ENCODE measurements around the gene EMC1. TPM values are rescaled to one million over a fixed set of nuclear protein-coding genes. Genes with fewer than 3 reads are reported as not detected.

The EMC1 gene
- polyA plus RNA-seq, 1 donor from 2014 or later: 75.3 TPM

DNA sequence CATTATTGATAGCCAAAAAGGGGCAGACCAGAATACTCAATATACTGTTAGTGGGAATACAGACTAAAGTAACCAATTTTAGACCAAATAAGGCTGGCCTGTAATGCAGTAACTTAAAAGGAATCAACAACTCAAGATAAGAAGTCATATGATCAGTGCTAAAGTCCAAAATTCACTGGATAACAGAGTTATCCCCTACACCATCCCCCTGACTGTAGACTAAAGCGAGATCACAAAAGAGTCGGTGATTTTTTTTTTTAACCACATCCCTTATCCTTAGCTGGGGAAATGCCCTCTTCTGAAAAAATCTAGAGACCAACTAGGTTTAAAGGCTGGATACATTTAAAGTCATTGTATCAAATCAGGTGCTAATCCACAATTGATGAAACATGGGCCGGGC lies 48.9 kb downstream of the EMC1 start:
- H3K4me2 ChIP-seq (ENCODE audit: low read length): no peak overlapping the region
- no peaks in the 10 kb centered on the region for H4K20me1 ChIP-seq (ENCODE audit: insufficient read depth)

DNA sequence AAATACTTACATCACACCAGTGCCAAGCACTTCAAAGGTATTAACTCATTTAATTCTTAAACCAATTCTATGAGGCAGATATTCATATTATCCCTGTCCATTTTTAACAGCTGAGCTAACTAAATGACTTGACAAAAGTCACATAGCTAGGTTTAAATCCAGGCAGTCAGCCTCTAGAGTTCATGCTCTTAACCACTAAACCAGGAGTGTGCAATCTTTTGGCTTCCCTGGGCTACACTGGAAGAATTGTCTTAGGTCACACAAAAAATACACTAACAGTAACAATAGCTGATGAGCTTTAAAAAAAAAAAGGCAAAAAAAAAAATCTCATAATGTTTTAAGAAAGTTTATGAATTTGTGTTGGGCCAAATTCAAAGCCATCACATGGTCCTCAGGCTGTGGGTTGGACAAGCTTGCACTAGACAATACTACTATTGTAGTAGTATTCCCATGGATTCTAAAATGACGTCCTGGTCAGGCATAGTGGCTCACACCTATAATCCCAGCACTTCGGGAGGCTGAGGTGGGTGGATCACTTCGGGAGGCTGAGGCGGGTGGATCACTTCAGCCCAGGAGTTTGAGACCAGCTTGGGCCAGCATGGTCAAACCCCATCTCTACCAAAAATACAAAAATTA lies 51.2 kb downstream of the EMC1 start:
- H3K4me2 ChIP-seq (ENCODE audit: low read length): no peak overlapping the region
- TF ChIP-seq RAD21 (conservative IDR thresholded peaks at IDR 0.05): no peak
- no peaks in the 10 kb centered on the region for H3K36me3 ChIP-seq (ENCODE audit: insufficient read depth, low read length)
- H3K4me3 ChIP-seq (ENCODE audit: low read length): no peak overlapping the region
- H3F3A ChIP-seq (ENCODE audit: insufficient read depth, low read length, poor library complexity, severe bottlenecking): no peaks in the 10 kb centered on the region
- H3K9me3 ChIP-seq (ENCODE audit: low read length): no peaks in the 10 kb centered on the region
- no peak overlapping the region for H3K27ac ChIP-seq (ENCODE audit: low read length)
- H3K9ac ChIP-seq (ENCODE audit: low read length): no peak overlapping the region
- no peak overlapping the region for H2AFZ ChIP-seq (ENCODE audit: low read depth, low read length)
- no peaks in the 10 kb centered on the region for H3K27me3 ChIP-seq (ENCODE audit: insufficient read depth, low read depth, low read length)
- no peaks in the 10 kb centered on the region for H3K9me2 ChIP-seq (ENCODE audit: insufficient read depth, low read length)
- peaks cover 59% of the 10 kb centered on the region for H3K79me2 ChIP-seq (replicated peaks; ENCODE audit: insufficient read depth, low read length)
- no peaks in the 10 kb centered on the region for H4K20me1 ChIP-seq (ENCODE audit: insufficient read depth)

More for the DNA sequence above, 48.9 kb downstream of the EMC1 start:
- H3K4me3 ChIP-seq (ENCODE audit: low read length): no peak overlapping the region
- H3F3A ChIP-seq (ENCODE audit: insufficient read depth, low read length, poor library complexity, severe bottlenecking): no peaks in the 10 kb centered on the region
- H3K9me2 ChIP-seq (ENCODE audit: insufficient read depth, low read length): no peaks in the 10 kb centered on the region
- H3K9me3 ChIP-seq (ENCODE audit: low read length): no peaks in the 10 kb centered on the region
- H3K27me3 ChIP-seq (ENCODE audit: insufficient read depth, low read depth, low read length): no peaks in the 10 kb centered on the region
- no peaks in the 10 kb centered on the region for H3K36me3 ChIP-seq (ENCODE audit: insufficient read depth, low read length)
- no peak overlapping the region for H2AFZ ChIP-seq (ENCODE audit: low read depth, low read length)
- no peak overlapping the region for H3K27ac ChIP-seq (ENCODE audit: low read length)
- peaks cover 82% of the 10 kb centered on the region for H3K79me2 ChIP-seq (replicated peaks; ENCODE audit: insufficient read depth, low read length)
- H3K9ac ChIP-seq (ENCODE audit: low read length): no peak overlapping the region
- no peak for TF ChIP-seq TAF1 (IDR thresholded peaks at IDR 0.05; ENCODE audit: low read depth)
- no peak for TF ChIP-seq POLR2AphosphoS5 (IDR thresholded peaks at IDR 0.05)

GRCh38 chr1:19199329-19199968 lies 51.9 kb downstream of the EMC1 start:
- no peak overlapping the region for H3K9ac ChIP-seq (ENCODE audit: low read length)
- H3F3A ChIP-seq (ENCODE audit: insufficient read depth, low read length, poor library complexity, severe bottlenecking): no peaks in the 10 kb centered on the region
- H3K9me2 ChIP-seq (ENCODE audit: insufficient read depth, low read length): no peaks in the 10 kb centered on the region
- H3K27ac ChIP-seq (ENCODE audit: low read length): no peak overlapping the region
- peaks cover 53% of the 10 kb centered on the region for H3K79me2 ChIP-seq (replicated peaks; ENCODE audit: insufficient read depth, low read length)
- no peaks in the 10 kb centered on the region for H3K36me3 ChIP-seq (ENCODE audit: insufficient read depth, low read length)
- H2AFZ ChIP-seq (ENCODE audit: low read depth, low read length): no peak overlapping the region
- no peak overlapping the region for H3K4me3 ChIP-seq (ENCODE audit: low read length)
- no peaks in the 10 kb centered on the region for H3K9me3 ChIP-seq (ENCODE audit: low read length)
- no peak overlapping the region for H3K4me2 ChIP-seq (ENCODE audit: low read length)
- H4K20me1 ChIP-seq (ENCODE audit: insufficient read depth): no peaks in the 10 kb centered on the region
- TF ChIP-seq EP300 (conservative IDR thresholded peaks at IDR 0.05; ENCODE audit: poor library complexity, severe bottlenecking) (no peak), RAD21 (conservative IDR thresholded peaks at IDR 0.05) (no peak), POLR2AphosphoS5 (IDR thresholded peaks at IDR 0.05) (no peak), TAF1 (IDR thresholded peaks at IDR 0.05; ENCODE audit: low read depth) (no peak), EZH2 (IDR thresholded peaks at IDR 0.05; ENCODE audit: borderline replicate concordance, insufficient read depth, low read length, poor library complexity, severe bottlenecking) (no peak), MXI1 (conservative IDR thresholded peaks at IDR 0.05; ENCODE audit: poor library complexity, severe bottlenecking) (no peak), SMC3 (conservative IDR thresholded peaks at IDR 0.05; ENCODE audit: poor library complexity) (no peak)
- TF ChIP-seq, protein P1, sequence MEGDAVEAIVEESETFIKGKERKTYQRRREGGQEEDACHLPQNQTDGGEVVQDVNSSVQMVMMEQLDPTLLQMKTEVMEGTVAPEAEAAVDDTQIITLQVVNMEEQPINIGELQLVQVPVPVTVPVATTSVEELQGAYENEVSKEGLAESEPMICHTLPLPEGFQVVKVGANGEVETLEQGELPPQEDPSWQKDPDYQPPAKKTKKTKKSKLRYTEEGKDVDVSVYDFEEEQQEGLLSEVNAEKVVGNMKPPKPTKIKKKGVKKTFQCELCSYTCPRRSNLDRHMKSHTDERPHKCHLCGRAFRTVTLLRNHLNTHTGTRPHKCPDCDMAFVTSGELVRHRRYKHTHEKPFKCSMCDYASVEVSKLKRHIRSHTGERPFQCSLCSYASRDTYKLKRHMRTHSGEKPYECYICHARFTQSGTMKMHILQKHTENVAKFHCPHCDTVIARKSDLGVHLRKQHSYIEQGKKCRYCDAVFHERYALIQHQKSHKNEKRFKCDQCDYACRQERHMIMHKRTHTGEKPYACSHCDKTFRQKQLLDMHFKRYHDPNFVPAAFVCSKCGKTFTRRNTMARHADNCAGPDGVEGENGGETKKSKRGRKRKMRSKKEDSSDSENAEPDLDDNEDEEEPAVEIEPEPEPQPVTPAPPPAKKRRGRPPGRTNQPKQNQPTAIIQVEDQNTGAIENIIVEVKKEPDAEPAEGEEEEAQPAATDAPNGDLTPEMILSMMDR (IDR thresholded peaks at IDR 0.05; ENCODE audit: poor library complexity, severe bottlenecking): no peak
- TF ChIP-seq, protein P2, sequence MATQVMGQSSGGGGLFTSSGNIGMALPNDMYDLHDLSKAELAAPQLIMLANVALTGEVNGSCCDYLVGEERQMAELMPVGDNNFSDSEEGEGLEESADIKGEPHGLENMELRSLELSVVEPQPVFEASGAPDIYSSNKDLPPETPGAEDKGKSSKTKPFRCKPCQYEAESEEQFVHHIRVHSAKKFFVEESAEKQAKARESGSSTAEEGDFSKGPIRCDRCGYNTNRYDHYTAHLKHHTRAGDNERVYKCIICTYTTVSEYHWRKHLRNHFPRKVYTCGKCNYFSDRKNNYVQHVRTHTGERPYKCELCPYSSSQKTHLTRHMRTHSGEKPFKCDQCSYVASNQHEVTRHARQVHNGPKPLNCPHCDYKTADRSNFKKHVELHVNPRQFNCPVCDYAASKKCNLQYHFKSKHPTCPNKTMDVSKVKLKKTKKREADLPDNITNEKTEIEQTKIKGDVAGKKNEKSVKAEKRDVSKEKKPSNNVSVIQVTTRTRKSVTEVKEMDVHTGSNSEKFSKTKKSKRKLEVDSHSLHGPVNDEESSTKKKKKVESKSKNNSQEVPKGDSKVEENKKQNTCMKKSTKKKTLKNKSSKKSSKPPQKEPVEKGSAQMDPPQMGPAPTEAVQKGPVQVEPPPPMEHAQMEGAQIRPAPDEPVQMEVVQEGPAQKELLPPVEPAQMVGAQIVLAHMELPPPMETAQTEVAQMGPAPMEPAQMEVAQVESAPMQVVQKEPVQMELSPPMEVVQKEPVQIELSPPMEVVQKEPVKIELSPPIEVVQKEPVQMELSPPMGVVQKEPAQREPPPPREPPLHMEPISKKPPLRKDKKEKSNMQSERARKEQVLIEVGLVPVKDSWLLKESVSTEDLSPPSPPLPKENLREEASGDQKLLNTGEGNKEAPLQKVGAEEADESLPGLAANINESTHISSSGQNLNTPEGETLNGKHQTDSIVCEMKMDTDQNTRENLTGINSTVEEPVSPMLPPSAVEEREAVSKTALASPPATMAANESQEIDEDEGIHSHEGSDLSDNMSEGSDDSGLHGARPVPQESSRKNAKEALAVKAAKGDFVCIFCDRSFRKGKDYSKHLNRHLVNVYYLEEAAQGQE (IDR thresholded peaks at IDR 0.05; ENCODE audit: borderline replicate concordance): no peak
- H3K27me3 ChIP-seq (ENCODE audit: insufficient read depth, low read depth, low read length): no peaks in the 10 kb centered on the region

All from neural cell (in vitro differentiated cells).